Measurements from ENCODE around the gene ZNF582.
"Not testable (repeated sequence)": the region's sequence is repeated elsewhere in the genome, so short reads cannot be mapped to it uniquely, and the experiment has no call there.

The ZNF582 gene

DNA sequence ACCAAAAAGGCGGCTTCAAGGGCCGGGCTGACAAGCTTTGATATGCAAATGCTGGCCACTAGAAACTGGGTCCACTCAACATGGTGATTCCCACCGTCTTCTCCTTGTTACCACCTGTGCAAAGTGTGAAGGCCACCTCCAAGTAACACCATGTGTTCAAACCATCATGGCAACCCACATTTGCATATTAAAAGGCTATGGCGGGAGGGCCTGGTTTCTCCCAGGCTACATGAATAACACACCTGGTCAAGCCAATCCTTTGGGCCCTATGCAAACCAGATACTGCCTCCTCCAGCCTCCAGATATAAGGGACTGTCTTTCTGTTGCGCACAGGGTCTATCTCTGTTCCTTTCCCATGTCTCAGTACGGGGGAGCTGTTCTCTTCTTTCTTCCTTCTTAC is 42.1 kb downstream of the ZNF582 start:
- no peak for DNase-seq (ENCODE audit: low read depth in 2 of 2)

DNA sequence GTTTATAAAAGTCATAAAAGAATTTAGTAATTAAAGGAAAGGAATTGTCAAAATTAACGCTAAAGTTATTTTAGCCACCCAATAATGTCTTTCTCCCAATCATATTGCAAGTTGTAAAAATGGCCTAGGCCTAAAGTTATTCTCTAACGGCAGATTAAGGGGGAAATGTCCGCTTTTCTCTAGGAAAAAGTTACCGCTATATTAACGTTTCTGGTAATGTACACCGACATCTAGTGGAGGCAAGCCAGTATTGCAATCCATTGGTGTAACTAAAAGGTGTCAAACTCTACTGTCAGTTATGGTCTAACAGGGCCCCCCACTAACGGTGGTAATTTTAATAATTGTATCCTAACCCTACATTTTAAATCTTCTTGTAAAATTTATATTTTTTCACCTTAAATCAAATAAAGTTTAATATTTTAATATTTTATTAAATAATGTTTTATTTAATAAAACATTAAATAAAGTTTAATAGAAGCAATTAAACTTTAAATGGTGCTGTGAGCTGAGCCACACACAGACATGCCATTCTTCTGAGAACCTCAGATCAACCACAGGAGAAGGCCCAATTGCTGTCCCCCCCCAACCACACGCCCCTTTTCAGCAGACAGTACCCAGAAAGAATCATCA is 42.8 kb downstream of the ZNF582 start:
- peak; percentile 4 to 41 for DNase-seq (ENCODE audit: low read depth in 2 of 2)

DNA sequence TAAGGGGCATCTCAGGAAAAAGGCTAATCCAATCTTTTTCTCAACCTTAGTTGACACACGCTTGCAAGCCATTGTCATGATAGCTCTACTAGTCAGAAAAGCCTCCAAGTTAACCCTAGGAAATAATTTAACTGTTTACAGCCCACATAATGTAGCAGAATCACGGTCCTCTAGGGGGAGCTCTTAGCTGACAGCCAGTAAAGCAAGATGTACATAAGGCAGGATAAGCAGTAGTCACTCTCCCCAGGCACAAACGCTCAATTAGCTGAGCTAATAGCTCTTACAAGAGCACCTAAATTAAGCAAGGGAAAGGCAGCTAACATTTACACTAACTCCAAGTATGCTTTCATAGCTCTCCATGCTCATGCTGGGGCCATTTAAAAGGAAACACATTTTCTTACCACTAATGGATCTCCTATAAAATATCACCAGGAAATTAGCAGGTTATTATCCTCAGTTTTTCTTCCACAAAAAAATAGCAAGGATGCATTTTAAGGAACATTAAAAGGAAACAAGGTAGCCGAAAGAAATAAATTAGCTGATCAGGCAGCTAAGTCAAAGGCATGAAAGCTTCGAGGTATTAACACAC is 45.0 kb downstream of the ZNF582 start:
- no peak for DNase-seq (ENCODE audit: low read depth in 2 of 2)

DNA sequence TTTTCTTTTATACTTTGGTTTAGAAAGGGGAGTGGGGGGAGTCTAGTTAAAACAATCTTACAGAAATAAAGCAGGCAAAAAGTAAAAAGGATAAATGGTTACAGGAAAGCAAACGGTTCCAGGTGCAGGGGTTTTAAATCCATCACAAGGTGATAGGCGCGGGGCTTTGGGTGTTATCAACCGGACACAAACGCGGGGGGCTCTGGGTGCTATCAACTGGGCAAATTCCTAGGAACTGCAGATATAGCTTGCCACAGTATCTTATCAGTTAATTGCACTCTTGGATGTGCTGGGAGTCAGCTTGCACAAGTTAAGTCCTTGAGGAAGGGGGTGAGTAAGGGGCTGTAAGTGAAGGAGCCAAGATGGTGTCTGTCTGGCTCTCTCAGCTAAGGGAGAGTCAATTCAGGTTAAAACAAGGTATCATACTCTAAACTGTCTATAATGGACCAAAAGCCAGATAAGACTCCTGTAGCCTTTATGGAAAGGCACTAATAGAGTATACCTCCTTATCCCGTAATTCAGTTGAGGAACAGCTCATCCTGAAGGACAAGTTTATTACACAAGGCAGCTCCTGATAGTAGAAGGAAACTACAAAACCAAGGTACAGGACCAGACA is 46.1 kb downstream of the ZNF582 start:
- no peak for DNase-seq (ENCODE audit: low read depth in 2 of 2)

DNA sequence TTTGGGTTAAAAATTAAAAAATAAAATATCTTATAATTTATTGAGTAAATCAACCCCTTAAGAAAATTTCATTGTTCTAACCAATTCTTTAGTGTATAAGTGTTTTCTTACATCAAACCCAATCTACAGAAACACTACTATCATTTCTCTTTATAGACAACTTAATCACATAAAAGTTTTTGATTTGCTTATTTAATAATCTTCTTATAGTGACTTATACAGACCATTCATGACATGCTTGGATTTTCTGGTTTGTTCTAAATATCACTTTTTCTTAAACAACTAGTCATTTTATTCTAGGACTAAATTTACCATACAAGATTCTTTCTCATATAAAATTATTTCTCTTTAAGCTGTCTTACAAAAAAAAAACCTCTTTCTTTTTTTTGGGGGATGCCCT is 51.4 kb downstream of the ZNF582 start:
- DNase-seq (ENCODE audit: low read depth in 2 of 2): no peak

DNA sequence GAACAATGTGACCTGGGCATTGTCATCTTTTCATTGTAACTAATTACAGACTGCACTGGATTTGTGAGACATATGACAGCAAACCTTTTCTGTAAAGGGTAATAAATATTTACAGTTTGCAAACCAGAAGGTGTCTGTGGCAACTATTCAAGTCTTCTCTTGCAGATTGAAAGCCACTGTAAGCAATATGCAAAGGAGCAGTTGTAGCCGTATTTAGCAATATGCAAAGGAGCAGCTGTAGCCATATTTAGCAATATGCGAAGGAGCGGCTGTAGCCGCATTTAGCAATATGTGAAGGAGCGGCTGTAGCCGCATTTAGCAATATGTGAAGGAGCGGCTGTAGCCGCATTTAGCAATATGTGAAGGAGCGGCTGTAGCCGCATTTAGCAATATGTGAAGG is 54.3 kb downstream of the ZNF582 start:
- DNase-seq (ENCODE audit: low read depth in 2 of 2): not testable (repeated sequence)

DNA sequence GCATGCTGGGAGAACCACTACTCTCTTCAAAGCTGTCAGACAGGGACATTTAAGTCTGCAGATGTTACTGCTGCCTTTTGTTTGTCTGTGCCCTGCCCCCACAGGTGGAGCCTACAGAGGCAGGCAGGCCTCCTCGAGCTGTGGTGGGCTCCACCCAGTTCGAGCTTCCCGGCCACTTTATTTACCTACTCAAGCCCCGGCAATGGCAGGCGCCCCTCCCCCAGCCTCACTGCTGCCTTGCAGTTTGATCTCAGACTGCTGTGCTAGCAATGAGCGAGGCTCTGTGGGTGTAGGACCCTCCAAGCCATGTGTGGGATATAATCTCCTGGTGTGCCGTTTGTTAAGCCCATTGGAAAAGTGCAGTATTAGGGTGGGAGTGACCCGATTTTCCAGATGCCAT is 56.3 kb downstream of the ZNF582 start:
- not testable (repeated sequence) for DNase-seq (ENCODE audit: low read depth in 2 of 2)

DNA sequence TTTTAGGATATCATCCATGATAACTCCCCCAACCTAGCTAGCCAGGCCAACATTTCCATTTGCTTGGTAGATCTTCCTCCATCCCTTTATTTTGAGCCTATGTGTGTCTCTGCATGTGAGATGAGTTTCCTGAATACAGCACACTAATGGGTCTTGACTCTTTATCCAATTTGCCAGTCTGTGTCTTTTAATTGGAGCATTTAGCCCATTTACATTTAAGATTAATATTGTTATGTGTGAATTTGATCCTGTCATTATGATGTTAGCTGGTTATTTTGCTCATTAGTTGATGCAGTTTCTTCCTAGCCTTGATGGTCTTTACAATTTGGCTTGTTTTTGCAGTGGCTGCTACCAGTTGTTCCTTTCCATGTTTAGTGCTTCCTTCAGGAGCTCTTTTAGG is 58.0 kb downstream of the ZNF582 start:
- DNase-seq (ENCODE audit: low read depth in 2 of 2): not testable (repeated sequence)

DNA sequence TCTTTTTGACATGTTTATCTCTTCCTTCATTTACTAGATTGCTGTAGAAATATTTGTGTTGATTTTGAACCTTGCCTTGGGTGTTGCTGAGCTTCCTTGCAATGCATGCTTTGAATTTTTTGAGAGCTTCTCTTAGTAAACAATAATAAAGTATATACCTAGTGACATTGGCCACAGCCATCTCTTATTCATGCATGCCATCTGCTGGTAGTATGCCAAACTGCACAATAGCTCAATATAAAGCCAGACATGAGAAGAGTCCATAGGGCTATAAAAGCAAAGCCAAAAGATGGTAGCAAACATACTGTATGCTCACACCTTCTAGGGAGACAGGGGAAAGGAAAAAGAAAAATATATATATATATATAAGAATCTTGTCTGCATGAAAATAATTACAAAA is 59.8 kb downstream of the ZNF582 start:
- no peak for DNase-seq (ENCODE audit: low read depth in 2 of 2)

Data from stimulated activated CD4-positive, alpha-beta T cell treated with anti-CD3 and anti-CD28 coated beads, Interleukin-1b, Interleukin-23, amount 100 ng/mL, for 4 hours (primary cell).